NCI-H460 (cell line): ENCODE measurements around the gene WDSUB1. TPM values are rescaled to one million over a fixed set of nuclear protein-coding genes. Genes with fewer than 3 reads are reported as not detected.

Source experiments
- DNase-seq: peaks from one replicate; pipeline ENCODE4 v3.0.0-alpha.2; 2016; ENCODE audit warnings: low read depth; ENCODE audit errors: extremely low read depth
- polyA plus RNA-seq: library from polyadenylated mRNA; depleted of rRNA; stranded (reverse); fragments of >200 nt; gene quantifications from 2 replicates; pipeline ENCODE4 v1.2.3, GENCODE V29; 2014; cell fraction: nucleus; rRNA removed
- total RNA-seq: library from RNA; depleted of rRNA; stranded (reverse); fragments of >200 nt; shearing (Covaris generic); gene quantifications from 2 replicates; pipeline ENCODE4 v1.2.3, GENCODE V29; 2014; rRNA removed

Gene WDSUB1
- total RNA-seq, result 10.9 and 16.8 TPM in 2 replicates
- polyA plus RNA-seq, result 10.3 and 11.4 TPM in 2 replicates

- DNase-seq, result no peak
Observed at GRCh38 chr2:159285929-159286708, at the start of gene WDSUB1. Gene WDSUB1 (minus strand): TSS chr2:159286703. CDS start chr2:159283069, 3,634 bp downstream.

GRCh38 chr2:159326569-159327255 is 40.2 kb upstream of the WDSUB1 start:
- peak; percentile 83 for DNase-seq

- DNase-seq, result no peak
Observed at GRCh38 chr2:159322419-159322818, 35.9 kb upstream of the WDSUB1 start.

- no peak for DNase-seq
Observed at GRCh38 chr2:159317392-159318088, 31.0 kb upstream of the WDSUB1 start.

- no peak for DNase-seq
Observed at GRCh38 chr2:159307942-159308341, 21.4 kb upstream of the WDSUB1 start.

- no peak for DNase-seq
Observed at GRCh38 chr2:159300586-159300985, 14.1 kb upstream of the WDSUB1 start.

- DNase-seq, result no peak
Observed at GRCh38 chr2:159298967-159299366, 12.5 kb upstream of the WDSUB1 start.

GRCh38 chr2:159297042-159297707 is 10.7 kb upstream of the WDSUB1 start:
- no peak for DNase-seq

GRCh38 chr2:159292157-159292556 is 5.7 kb upstream of the WDSUB1 start:
- no peak for DNase-seq

- peak; percentile 77 for DNase-seq
Observed at GRCh38 chr2:159290289-159290907, 3.9 kb upstream of the WDSUB1 start.

- DNase-seq, result no peak
Observed at GRCh38 chr2:159287733-159288132, 1.2 kb upstream of the WDSUB1 start.

GRCh38 chr2:159286709-159287441 is 372 bp upstream of the WDSUB1 start:
- DNase-seq, result peak; percentile 97

GRCh38 chr2:159285433-159285832 is 1.1 kb downstream of the WDSUB1 start:
- no peak for DNase-seq

- DNase-seq, result no peak
Observed at GRCh38 chr2:159283529-159283928, 3.0 kb downstream of the WDSUB1 start.

- DNase-seq, result no peak
Observed at GRCh38 chr2:159281002-159281401, 5.5 kb downstream of the WDSUB1 start.

- no peak for DNase-seq
Observed at GRCh38 chr2:159279700-159280099, 6.8 kb downstream of the WDSUB1 start.

GRCh38 chr2:159275111-159275510 is 11.4 kb downstream of the WDSUB1 start:
- no peak for DNase-seq

GRCh38 chr2:159272156-159272555 is 14.3 kb downstream of the WDSUB1 start:
- DNase-seq, result no peak

GRCh38 chr2:159270744-159271379 is 15.6 kb downstream of the WDSUB1 start:
- DNase-seq, result no peak
